ENCODE data around the gene FAM219A. TPM values are rescaled to one million over a fixed set of nuclear protein-coding genes. Genes with fewer than 3 reads are reported as not detected.

FAM219A gene
- total and polyA plus RNA-seq, 3 donors from 2014 or later, result 12.2 to 17.9 (median 12.6) TPM

DNA sequence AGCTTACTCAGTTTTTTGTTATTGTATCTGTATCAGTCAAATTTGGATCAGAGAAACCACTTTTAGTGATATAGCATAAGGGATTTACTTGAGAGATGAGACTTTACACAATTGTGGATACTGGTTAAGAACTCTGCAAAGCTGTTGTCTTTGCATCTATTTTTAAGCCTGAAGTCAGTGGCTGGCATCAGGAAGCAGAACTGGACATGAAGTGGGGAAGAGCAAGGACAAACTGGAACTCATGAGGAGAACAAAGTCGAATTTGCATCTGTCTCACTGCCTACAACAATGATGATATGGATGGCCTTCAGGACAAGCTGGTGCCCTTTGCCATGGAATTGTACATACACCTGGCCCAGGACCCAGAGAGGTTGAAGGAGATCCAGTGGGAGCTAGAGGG lies 65.9 kb downstream of the FAM219A start:
- H3K4me1 ChIP-seq, result no peaks in the 10 kb centered on the region
- H3K9me3 ChIP-seq, result no peaks in the 10 kb centered on the region
- no peak for DNase-seq
- TF ChIP-seq, protein P1, sequence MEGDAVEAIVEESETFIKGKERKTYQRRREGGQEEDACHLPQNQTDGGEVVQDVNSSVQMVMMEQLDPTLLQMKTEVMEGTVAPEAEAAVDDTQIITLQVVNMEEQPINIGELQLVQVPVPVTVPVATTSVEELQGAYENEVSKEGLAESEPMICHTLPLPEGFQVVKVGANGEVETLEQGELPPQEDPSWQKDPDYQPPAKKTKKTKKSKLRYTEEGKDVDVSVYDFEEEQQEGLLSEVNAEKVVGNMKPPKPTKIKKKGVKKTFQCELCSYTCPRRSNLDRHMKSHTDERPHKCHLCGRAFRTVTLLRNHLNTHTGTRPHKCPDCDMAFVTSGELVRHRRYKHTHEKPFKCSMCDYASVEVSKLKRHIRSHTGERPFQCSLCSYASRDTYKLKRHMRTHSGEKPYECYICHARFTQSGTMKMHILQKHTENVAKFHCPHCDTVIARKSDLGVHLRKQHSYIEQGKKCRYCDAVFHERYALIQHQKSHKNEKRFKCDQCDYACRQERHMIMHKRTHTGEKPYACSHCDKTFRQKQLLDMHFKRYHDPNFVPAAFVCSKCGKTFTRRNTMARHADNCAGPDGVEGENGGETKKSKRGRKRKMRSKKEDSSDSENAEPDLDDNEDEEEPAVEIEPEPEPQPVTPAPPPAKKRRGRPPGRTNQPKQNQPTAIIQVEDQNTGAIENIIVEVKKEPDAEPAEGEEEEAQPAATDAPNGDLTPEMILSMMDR (IDR thresholded peaks at IDR 0.05), result no peak
- no peaks in the 10 kb centered on the region for H3K27me3 ChIP-seq
- intact Hi-C loops (cut with DNase I; ENCODE audit: low total_unique reads), result no loop called here
- H3K27ac ChIP-seq, result no peak overlapping the region
- no peak overlapping the region for H3K4me3 ChIP-seq
- H3K36me3 ChIP-seq (ENCODE audit: low read depth, missing control alignments), result no peaks in the 10 kb centered on the region
- 70 to 77% methylated on average over 1 of the region's 1 CpG for WGBS, 2 donors

DNA sequence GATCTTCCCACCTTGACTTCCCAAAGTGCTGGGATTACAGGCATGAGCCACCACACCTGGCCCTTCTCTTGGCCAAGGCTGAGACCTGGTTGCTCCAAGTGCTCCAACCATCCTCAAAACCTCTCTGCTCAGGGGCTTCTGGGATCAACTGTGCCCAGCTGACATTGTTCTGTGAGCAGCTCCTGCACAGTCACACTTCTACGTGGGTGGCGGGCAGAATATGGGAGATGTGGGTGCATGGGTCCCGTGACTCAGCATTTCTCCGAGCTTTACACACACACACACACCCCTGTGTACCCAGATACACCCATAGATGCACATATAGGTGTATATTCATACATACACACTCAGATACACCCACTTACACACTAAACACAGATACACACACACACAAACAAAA lies 71.1 kb downstream of the FAM219A start:
- TF ChIP-seq, protein P1 (IDR thresholded peaks at IDR 0.05), result no peak
- TF ChIP-seq POLR2A (IDR thresholded peaks at IDR 0.05), result no peak
- Histone ChIP-seq H3K9me3 (no peaks in the 10 kb centered on the region), H3K4me3 (no peak overlapping the region), H3K36me3 (ENCODE audit: low read depth, missing control alignments) (no peaks in the 10 kb centered on the region), H3K27ac (no peak overlapping the region), H3K27me3 (no peaks in the 10 kb centered on the region), H3K4me1 (no peaks in the 10 kb centered on the region)
- WGBS, 2 donors, result 92 to 97% methylated on average over 4 of the region's 4 CpGs
- intact Hi-C loops (cut with DNase I; ENCODE audit: low total_unique reads), result no loop called here
- DNase-seq, result no peak

DNA sequence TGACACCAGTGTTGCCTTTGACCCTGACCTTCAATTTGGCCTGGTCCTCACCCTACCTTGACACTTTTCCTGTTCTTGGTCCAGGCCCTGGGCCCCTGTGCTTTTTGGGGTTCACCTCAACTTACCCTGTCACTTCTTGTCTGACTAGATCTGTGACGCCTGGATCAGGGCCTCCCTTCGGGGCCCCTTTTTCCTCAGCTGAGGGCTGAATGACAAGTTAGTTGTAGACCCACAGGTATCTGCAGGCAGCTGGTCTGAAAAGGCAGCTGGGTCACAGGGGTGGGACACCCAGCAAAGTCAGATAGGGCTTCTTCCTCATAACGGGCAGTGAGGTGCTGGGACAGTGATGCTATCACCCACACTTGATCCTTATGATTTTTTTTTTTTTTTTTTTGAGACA lies 71.7 kb downstream of the FAM219A start:
- Histone ChIP-seq H3K9me3 (no peaks in the 10 kb centered on the region), H3K36me3 (ENCODE audit: low read depth, missing control alignments) (no peaks in the 10 kb centered on the region), H3K27me3 (no peaks in the 10 kb centered on the region), H3K4me1 (no peaks in the 10 kb centered on the region), H3K4me3 (no peak overlapping the region), H3K27ac (no peak overlapping the region)
- TF ChIP-seq POLR2A (IDR thresholded peaks at IDR 0.05), result no peak
- TF ChIP-seq, protein P1 (IDR thresholded peaks at IDR 0.05), result no peak
- no peak for DNase-seq
- WGBS, 2 donors, result 92% methylated on average over 3 of the region's 3 CpGs
- intact Hi-C loops (cut with DNase I; ENCODE audit: low total_unique reads), result no loop called here

DNA sequence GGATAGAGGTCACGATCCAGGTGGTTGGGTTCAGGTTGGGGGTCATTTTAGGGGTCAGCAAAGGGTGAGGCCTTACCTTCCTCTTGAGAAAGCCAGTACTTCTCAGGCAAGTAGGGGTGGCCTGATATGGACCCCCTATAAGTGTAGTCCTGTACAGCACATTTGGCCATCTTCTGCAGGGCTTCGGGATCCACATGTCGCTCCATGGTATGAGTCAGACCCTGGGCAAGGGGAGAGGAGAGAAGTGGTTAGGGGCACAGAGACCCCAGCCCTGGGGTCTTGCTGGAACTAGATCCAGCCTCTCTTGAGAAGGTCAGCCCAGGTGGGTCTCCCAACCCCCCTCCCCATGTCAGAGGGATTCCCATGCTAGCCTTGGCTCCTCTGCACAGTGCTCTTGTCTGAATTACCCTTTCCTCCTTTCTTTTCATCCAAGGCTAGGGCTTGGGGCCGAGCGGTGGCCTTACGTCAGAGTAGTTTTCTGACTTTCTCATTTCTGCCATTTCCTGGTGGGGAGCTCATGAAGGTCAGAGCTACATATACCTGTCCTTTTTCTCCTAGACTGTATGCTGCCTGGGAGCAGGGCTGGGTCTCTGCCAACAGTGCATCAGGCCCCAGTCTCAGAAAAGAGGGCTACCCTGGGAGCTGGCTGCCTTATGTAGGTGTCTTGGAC lies 72.7 kb downstream of the FAM219A start:
- Histone ChIP-seq H3K27ac (no peak overlapping the region), H3K4me1 (no peaks in the 10 kb centered on the region), H3K4me3 (no peak overlapping the region), H3K27me3 (no peaks in the 10 kb centered on the region), H3K9me3 (no peaks in the 10 kb centered on the region), H3K36me3 (ENCODE audit: low read depth, missing control alignments) (no peaks in the 10 kb centered on the region)
- TF ChIP-seq POLR2A (IDR thresholded peaks at IDR 0.05), result no peak
- TF ChIP-seq, protein P1 (IDR thresholded peaks at IDR 0.05), result no peak
- no peak for DNase-seq
- intact Hi-C loops (cut with DNase I; ENCODE audit: low total_unique reads), result no loop called here
- 95 to 99% methylated on average over 6 of the region's 6 CpGs for WGBS, 2 donors

All from testis (tissue), 3 donors.